ENCODE data around the gene U2AF1L4. TPM values are rescaled to one million over a fixed set of nuclear protein-coding genes. Genes with fewer than 3 reads are reported as not detected.

U2AF1L4 gene
- total RNA-seq, 1 donor: 5.8 TPM

DNA sequence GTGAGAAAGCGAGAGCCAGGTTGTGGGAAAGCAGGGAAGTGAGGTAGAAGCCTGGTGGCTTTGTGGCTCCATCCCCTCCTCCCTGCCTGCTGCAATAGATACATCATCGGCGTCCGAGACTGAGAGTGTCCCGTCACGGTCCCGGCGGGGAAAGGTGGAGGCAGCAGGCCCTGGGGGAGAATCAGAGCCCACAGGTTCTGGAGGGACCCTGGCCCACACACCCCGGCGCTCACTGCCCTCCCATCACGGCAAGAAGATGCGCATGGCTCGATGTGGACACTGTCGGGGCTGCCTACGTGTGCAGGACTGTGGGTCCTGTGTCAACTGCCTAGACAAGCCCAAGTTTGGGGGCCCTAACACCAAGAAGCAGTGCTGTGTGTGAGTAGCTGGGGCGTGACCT is 22.3 kb downstream of the U2AF1L4 start:
- Histone ChIP-seq H3K27ac (ENCODE audit: low read depth, low read length) (no peak overlapping the region), H3K4me2 (ENCODE audit: insufficient read depth, low read length) (no peak overlapping the region), H3K79me2 (ENCODE audit: insufficient read depth, low read length) (peaks cover 46% of the 10 kb centered on the region), H3K4me3 (ENCODE audit: insufficient read depth, low read length) (no peak overlapping the region), H2AFZ (ENCODE audit: low read length) (no peak overlapping the region), H4K20me1 (ENCODE audit: insufficient read depth, low read length) (peaks cover 28% of the 10 kb centered on the region), H3K36me3 (ENCODE audit: insufficient read depth, low read length) (peaks cover 67% of the 10 kb centered on the region), H3K4me1 (ENCODE audit: insufficient read depth, low read length) (peaks cover 8% of the 10 kb centered on the region), H3K27me3 (ENCODE audit: insufficient read depth, low read length) (no peaks in the 10 kb centered on the region), H3K9me3 (ENCODE audit: low read depth, low read length) (no peaks in the 10 kb centered on the region)
- TF ChIP-seq, protein P1, sequence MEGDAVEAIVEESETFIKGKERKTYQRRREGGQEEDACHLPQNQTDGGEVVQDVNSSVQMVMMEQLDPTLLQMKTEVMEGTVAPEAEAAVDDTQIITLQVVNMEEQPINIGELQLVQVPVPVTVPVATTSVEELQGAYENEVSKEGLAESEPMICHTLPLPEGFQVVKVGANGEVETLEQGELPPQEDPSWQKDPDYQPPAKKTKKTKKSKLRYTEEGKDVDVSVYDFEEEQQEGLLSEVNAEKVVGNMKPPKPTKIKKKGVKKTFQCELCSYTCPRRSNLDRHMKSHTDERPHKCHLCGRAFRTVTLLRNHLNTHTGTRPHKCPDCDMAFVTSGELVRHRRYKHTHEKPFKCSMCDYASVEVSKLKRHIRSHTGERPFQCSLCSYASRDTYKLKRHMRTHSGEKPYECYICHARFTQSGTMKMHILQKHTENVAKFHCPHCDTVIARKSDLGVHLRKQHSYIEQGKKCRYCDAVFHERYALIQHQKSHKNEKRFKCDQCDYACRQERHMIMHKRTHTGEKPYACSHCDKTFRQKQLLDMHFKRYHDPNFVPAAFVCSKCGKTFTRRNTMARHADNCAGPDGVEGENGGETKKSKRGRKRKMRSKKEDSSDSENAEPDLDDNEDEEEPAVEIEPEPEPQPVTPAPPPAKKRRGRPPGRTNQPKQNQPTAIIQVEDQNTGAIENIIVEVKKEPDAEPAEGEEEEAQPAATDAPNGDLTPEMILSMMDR (IDR thresholded peaks at IDR 0.05; ENCODE audit: extremely low read depth, low read depth, low read length): no peak
- DNase-seq (ENCODE audit: insufficient read length, low spot score, missing footprints): peak; percentile 68

DNA sequence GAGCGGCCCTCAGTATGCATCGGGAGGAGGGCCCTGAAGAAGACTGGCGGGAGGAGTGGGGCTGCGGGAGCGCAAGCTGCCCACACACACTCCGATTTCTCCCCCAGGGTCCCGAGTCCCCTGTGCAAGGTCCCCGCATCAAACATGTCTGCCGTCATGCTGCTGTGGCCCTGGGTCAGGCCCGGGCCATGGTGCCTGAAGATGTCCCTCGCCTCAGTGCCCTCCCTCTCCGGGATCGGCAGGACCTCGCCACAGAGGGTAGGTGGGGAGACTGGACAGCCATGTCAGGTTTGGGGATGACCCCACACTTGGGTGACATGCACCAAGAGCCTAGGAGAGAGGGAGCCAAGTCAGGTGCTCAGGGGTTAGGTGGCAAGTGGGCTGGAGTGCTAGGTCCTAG is 22.8 kb downstream of the U2AF1L4 start:
- TF ChIP-seq, protein P1 (IDR thresholded peaks at IDR 0.05; ENCODE audit: extremely low read depth, low read depth, low read length): no peak
- H2AFZ ChIP-seq (ENCODE audit: low read length): no peak overlapping the region
- no peaks in the 10 kb centered on the region for H3K9me3 ChIP-seq (ENCODE audit: low read depth, low read length)
- no peak overlapping the region for H3K4me3 ChIP-seq (ENCODE audit: insufficient read depth, low read length)
- H4K20me1 ChIP-seq (ENCODE audit: insufficient read depth, low read length): peaks cover 28% of the 10 kb centered on the region
- H3K27ac ChIP-seq (ENCODE audit: low read depth, low read length): no peak overlapping the region
- peaks cover 46% of the 10 kb centered on the region for H3K79me2 ChIP-seq (ENCODE audit: insufficient read depth, low read length)
- peaks cover 63% of the 10 kb centered on the region for H3K36me3 ChIP-seq (ENCODE audit: insufficient read depth, low read length)
- no peaks in the 10 kb centered on the region for H3K27me3 ChIP-seq (ENCODE audit: insufficient read depth, low read length)
- no peak overlapping the region for H3K4me2 ChIP-seq (ENCODE audit: insufficient read depth, low read length)
- peaks cover 8% of the 10 kb centered on the region for H3K4me1 ChIP-seq (ENCODE audit: insufficient read depth, low read length)
- DNase-seq (ENCODE audit: insufficient read length, low spot score, missing footprints): peak; percentile 75

DNA sequence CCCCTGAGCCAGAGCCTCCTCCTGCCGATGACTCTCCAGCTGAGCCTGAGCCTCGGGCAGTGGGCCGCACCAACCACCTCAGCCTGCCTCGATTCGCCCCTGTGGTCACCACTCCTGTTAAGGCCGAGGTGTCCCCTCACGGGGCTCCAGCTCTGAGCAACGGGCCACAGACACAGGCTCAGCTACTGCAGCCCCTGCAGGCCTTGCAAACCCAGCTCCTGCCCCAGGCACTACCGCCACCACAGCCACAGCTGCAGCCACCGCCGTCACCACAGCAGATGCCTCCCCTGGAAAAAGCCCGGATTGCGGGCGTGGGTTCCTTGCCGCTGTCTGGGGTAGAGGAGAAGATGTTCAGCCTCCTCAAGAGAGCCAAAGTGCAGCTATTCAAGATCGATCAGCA is 23.8 kb downstream of the U2AF1L4 start:
- Histone ChIP-seq H3K27me3 (ENCODE audit: insufficient read depth, low read length) (no peaks in the 10 kb centered on the region), H3K4me2 (ENCODE audit: insufficient read depth, low read length) (no peak overlapping the region), H3K27ac (ENCODE audit: low read depth, low read length) (no peak overlapping the region), H3K79me2 (ENCODE audit: insufficient read depth, low read length) (peaks cover 46% of the 10 kb centered on the region), H2AFZ (ENCODE audit: low read length) (no peak overlapping the region), H3K4me3 (ENCODE audit: insufficient read depth, low read length) (no peak overlapping the region), H3K4me1 (ENCODE audit: insufficient read depth, low read length) (peaks cover 9% of the 10 kb centered on the region), H3K36me3 (ENCODE audit: insufficient read depth, low read length) (peaks cover 55% of the 10 kb centered on the region), H4K20me1 (ENCODE audit: insufficient read depth, low read length) (peaks cover 25% of the 10 kb centered on the region), H3K9me3 (ENCODE audit: low read depth, low read length) (no peaks in the 10 kb centered on the region)
- DNase-seq (ENCODE audit: insufficient read length, low spot score, missing footprints): no peak
- TF ChIP-seq, protein P1 (IDR thresholded peaks at IDR 0.05; ENCODE audit: extremely low read depth, low read depth, low read length): no peak

DNA sequence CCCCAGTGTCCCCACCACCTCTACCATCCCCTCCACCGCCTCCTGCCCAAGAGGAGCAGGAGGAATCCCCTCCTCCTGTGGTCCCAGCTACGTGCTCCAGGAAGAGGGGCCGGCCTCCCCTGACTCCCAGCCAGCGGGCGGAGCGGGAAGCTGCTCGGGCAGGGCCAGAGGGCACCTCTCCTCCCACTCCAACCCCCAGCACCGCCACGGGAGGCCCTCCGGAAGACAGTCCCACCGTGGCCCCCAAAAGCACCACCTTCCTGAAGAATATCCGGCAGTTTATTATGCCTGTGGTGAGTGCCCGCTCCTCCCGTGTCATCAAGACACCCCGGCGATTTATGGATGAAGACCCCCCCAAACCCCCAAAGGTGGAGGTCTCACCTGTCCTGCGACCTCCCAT is 24.6 kb downstream of the U2AF1L4 start:
- peak; percentile 80 for DNase-seq (ENCODE audit: insufficient read length, low spot score, missing footprints)
- H4K20me1 ChIP-seq (ENCODE audit: insufficient read depth, low read length): peaks cover 25% of the 10 kb centered on the region
- no peak overlapping the region for H3K4me3 ChIP-seq (ENCODE audit: insufficient read depth, low read length)
- peaks cover 48% of the 10 kb centered on the region for H3K36me3 ChIP-seq (ENCODE audit: insufficient read depth, low read length)
- no peak overlapping the region for H3K27ac ChIP-seq (ENCODE audit: low read depth, low read length)
- H3K27me3 ChIP-seq (ENCODE audit: insufficient read depth, low read length): no peaks in the 10 kb centered on the region
- peaks cover 49% of the 10 kb centered on the region for H3K79me2 ChIP-seq (ENCODE audit: insufficient read depth, low read length)
- H2AFZ ChIP-seq (ENCODE audit: low read length): no peak overlapping the region
- H3K9me3 ChIP-seq (ENCODE audit: low read depth, low read length): no peaks in the 10 kb centered on the region
- TF ChIP-seq, protein P1 (IDR thresholded peaks at IDR 0.05; ENCODE audit: extremely low read depth, low read depth, low read length): no peak
- H3K4me1 ChIP-seq (ENCODE audit: insufficient read depth, low read length): peaks cover 16% of the 10 kb centered on the region
- H3K4me2 ChIP-seq (ENCODE audit: insufficient read depth, low read length): no peak overlapping the region

Data from osteoblast (primary cell).